MM.1S (cell line): Measurements from ENCODE around the gene MEPE.

Experiments used
- DNase-seq: peaks from one replicate; pipeline ENCODE4 v3.0.0-alpha.2; 2015
- H2AFZ ChIP-seq: fragments of 300-600 bp; sonication (generic); 2 replicates; pipeline ENCODE4 v1.6.0; 2016; ENCODE audit warnings: antibody characterized with exemption, low read length
- H3F3A ChIP-seq: fragments of 300-600 bp; sonication (generic); 2 replicates; pipeline ENCODE4 v1.6.1; 2016; ENCODE audit warnings: mild to moderate bottlenecking, antibody characterized with exemption, low read length, moderate library complexity, mixed read lengths; ENCODE audit not compliant: insufficient read depth
- H3K27ac ChIP-seq: fragments of 300-600 bp; sonication (generic); 2 replicates; pipeline ENCODE4 v1.5.1; 2016; ENCODE audit warnings: mild to moderate bottlenecking, low read length
- H3K27me3 ChIP-seq: fragments of 300-600 bp; sonication (generic); replicated peaks from 2 replicates; pipeline ENCODE4 v1.6.0; 2016; ENCODE audit warnings: low read length; ENCODE audit not compliant: insufficient read depth
- H3K36me3 ChIP-seq: fragments of 300-600 bp; sonication (generic); replicated peaks from 2 replicates; pipeline ENCODE4 v1.6.1; 2016; ENCODE audit warnings: mild to moderate bottlenecking, low read length, mixed read lengths; ENCODE audit not compliant: insufficient read depth
- H3K4me1 ChIP-seq: fragments of 300-600 bp; sonication (generic); 2 replicates; pipeline ENCODE4 v1.6.1; 2016; ENCODE audit warnings: low read length, mixed read lengths
- H3K4me2 ChIP-seq: fragments of 300-600 bp; sonication (generic); 2 replicates; pipeline ENCODE4 v1.6.0; 2016; ENCODE audit warnings: low read depth, low read length
- H3K4me3 ChIP-seq: fragments of 300-600 bp; sonication (generic); 2 replicates; pipeline ENCODE4 v1.5.1; 2016; ENCODE audit warnings: low read length, mixed read lengths
- H3K79me2 ChIP-seq: fragments of 300-600 bp; sonication (generic); 2 replicates; pipeline ENCODE4 v1.6.1; 2016; ENCODE audit warnings: mixed run types, low read length, mixed read lengths
- H3K9ac ChIP-seq: fragments of 300-600 bp; sonication (generic); 2 replicates; pipeline ENCODE4 v1.6.1; 2016; ENCODE audit warnings: low read length, mixed read lengths
- H3K9me2 ChIP-seq: fragments of 300-600 bp; sonication (generic); replicated peaks from 2 replicates; pipeline ENCODE4 v1.6.1; 2016; ENCODE audit warnings: mild to moderate bottlenecking, low read length, mixed read lengths; ENCODE audit not compliant: insufficient read depth
- H3K9me3 ChIP-seq: fragments of 300-600 bp; sonication (generic); replicated peaks from 2 replicates; pipeline ENCODE4 v1.6.1; 2016; ENCODE audit warnings: mild to moderate bottlenecking, low read length, mixed read lengths; ENCODE audit not compliant: insufficient read depth
- H4K20me1 ChIP-seq: fragments of 300-600 bp; sonication (generic); 2 replicates; pipeline ENCODE4 v1.6.1; 2016; ENCODE audit warnings: mild to moderate bottlenecking, low read length, moderate library complexity, mixed read lengths; ENCODE audit not compliant: insufficient read depth
- EZH2 ChIP-seq: fragments of 300-600 bp; sonication (generic); optimal IDR thresholded peaks from 2 replicates; pipeline ENCODE3; 2017; ENCODE audit warnings: low read depth, mild to moderate bottlenecking, antibody characterized with exemption, low read length, mixed read lengths
- EZH2phosphoT487 ChIP-seq: fragments of 300-600 bp; sonication (generic); IDR thresholded peaks from 2 replicates; pipeline ENCODE4 v1.6.1; 2018; ENCODE audit warnings: antibody characterized with exemption, low read length
- TF ChIP-seq, protein P1 (sequence below): fragments of 300-600 bp; sonication (generic); IDR thresholded peaks from 2 replicates; pipeline ENCODE4 v1.5.1; 2016; ENCODE audit warnings: antibody characterized with exemption, low read length, mixed read lengths

MEPE gene

GRCh38 chr4:87843936-87844335, 11.2 kb downstream of the MEPE start:
- Histone ChIP-seq H3K9me3 (no peaks in the 10 kb centered on the region), H3K4me1 (peaks cover 13% of the 10 kb centered on the region), H3K4me3 (no peak overlapping the region), H4K20me1 (no peaks in the 10 kb centered on the region), H3F3A (peaks cover 11% of the 10 kb centered on the region), H3K9me2 (no peaks in the 10 kb centered on the region), H3K79me2 (no peaks in the 10 kb centered on the region), H3K4me2 (peak overlapping the region; percentile 30; the same call in 1 of the 2 replicates), H3K27me3 (no peaks in the 10 kb centered on the region), H3K9ac (no peak overlapping the region), H2AFZ (no peak overlapping the region), H3K27ac (no peak overlapping the region), H3K36me3 (no peaks in the 10 kb centered on the region)
- TF ChIP-seq, protein P1, sequence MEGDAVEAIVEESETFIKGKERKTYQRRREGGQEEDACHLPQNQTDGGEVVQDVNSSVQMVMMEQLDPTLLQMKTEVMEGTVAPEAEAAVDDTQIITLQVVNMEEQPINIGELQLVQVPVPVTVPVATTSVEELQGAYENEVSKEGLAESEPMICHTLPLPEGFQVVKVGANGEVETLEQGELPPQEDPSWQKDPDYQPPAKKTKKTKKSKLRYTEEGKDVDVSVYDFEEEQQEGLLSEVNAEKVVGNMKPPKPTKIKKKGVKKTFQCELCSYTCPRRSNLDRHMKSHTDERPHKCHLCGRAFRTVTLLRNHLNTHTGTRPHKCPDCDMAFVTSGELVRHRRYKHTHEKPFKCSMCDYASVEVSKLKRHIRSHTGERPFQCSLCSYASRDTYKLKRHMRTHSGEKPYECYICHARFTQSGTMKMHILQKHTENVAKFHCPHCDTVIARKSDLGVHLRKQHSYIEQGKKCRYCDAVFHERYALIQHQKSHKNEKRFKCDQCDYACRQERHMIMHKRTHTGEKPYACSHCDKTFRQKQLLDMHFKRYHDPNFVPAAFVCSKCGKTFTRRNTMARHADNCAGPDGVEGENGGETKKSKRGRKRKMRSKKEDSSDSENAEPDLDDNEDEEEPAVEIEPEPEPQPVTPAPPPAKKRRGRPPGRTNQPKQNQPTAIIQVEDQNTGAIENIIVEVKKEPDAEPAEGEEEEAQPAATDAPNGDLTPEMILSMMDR, result no peak
- no peak for TF ChIP-seq EZH2phosphoT487
- TF ChIP-seq EZH2, result no peak
- DNase-seq, result peak; percentile 62

GRCh38 chr4:87844452-87844851, 11.7 kb downstream of the MEPE start:
- no peak overlapping the region for H2AFZ ChIP-seq
- peak overlapping the region; percentile 30; the same call in 1 of the 2 replicates for H3K4me2 ChIP-seq
- H3K79me2 ChIP-seq, result no peaks in the 10 kb centered on the region
- no peak overlapping the region for H3K4me3 ChIP-seq
- H3K27me3 ChIP-seq, result no peaks in the 10 kb centered on the region
- DNase-seq, result no peak
- H3K9me2 ChIP-seq, result no peaks in the 10 kb centered on the region
- no peak overlapping the region for H3K9ac ChIP-seq
- no peak for TF ChIP-seq EZH2
- TF ChIP-seq, protein P1, result no peak
- no peak for TF ChIP-seq EZH2phosphoT487
- H3K27ac ChIP-seq, result no peak overlapping the region
- H3K36me3 ChIP-seq, result no peaks in the 10 kb centered on the region
- H3K4me1 ChIP-seq, result peaks cover 13% of the 10 kb centered on the region
- H4K20me1 ChIP-seq, result no peaks in the 10 kb centered on the region
- peaks cover 11% of the 10 kb centered on the region for H3F3A ChIP-seq
- no peaks in the 10 kb centered on the region for H3K9me3 ChIP-seq

DNA sequence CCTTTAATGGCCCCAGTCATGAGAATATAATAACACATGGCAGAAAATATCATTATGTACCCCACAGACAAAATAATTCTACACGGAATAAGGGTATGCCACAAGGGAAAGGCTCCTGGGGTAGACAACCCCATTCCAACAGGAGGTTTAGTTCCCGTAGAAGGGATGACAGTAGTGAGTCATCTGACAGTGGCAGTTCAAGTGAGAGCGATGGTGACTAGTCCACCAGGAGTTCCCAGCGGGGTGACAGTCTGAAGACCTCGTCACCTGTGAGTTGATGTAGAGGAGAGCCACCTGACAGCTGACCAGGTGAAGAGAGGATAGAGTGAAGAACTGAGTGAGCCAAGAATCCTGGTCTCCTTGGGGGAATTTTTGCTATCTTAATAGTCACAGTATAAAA, 13.5 kb downstream of the MEPE start:
- Histone ChIP-seq H3K4me1 (peaks cover 13% of the 10 kb centered on the region), H3K9me2 (no peaks in the 10 kb centered on the region), H3K4me3 (no peak overlapping the region), H3K79me2 (no peaks in the 10 kb centered on the region), H3K36me3 (no peaks in the 10 kb centered on the region), H3K27ac (no peak overlapping the region), H3K4me2 (no peak overlapping the region), H4K20me1 (no peaks in the 10 kb centered on the region), H3K9me3 (no peaks in the 10 kb centered on the region), H2AFZ (no peak overlapping the region), H3F3A (peaks cover 11% of the 10 kb centered on the region), H3K27me3 (no peaks in the 10 kb centered on the region), H3K9ac (no peak overlapping the region)
- TF ChIP-seq EZH2 (no peak), EZH2phosphoT487 (no peak)
- TF ChIP-seq, protein P1, result no peak
- no peak for DNase-seq
